Skeletal muscle tissue (tissue), 4 donors: ENCODE measurements around the gene PCOLCE2. TPM values are rescaled to one million over a fixed set of nuclear protein-coding genes. Genes with fewer than 3 reads are reported as not detected.

Source experiments
- H3K27ac ChIP-seq: one replicate; pipeline ENCODE4 v1.7.0; 2013; ENCODE audit warnings: mild to moderate bottlenecking, low read depth, low read length, inconsistent platforms
- H3K27me3 ChIP-seq, 3 donors: one replicate each; pipeline ENCODE4 v1.7.0; 2013; ENCODE audit warnings: low read length in 3 of 3; ENCODE audit not compliant: control insufficient read depth in 3 of 3, insufficient read depth in 3 of 3
- H3K36me3 ChIP-seq, 3 donors: one replicate each; pipeline ENCODE4 v1.7.0; 2013; ENCODE audit warnings: low read length in 3 of 3; ENCODE audit not compliant: control insufficient read depth in 3 of 3, insufficient read depth in 3 of 3
- H3K4me1 ChIP-seq, 3 donors: one replicate each; pipeline ENCODE4 v1.7.0; 2013; ENCODE audit warnings: low read length in 3 of 3, mild to moderate bottlenecking in 3 of 3; ENCODE audit not compliant: control insufficient read depth in 3 of 3, insufficient read depth in 3 of 3
- H3K4me3 ChIP-seq, 3 donors: one replicate each; pipeline ENCODE4 v1.7.0; 2013; ENCODE audit warnings: low read length in 3 of 3
- H3K9ac ChIP-seq, 3 donors: one replicate each; pipeline ENCODE4 v1.7.0; 2013; ENCODE audit warnings: low read length in 3 of 3, mild to moderate bottlenecking in 3 of 3, moderate library complexity in 2 of 3, low read depth in 1 of 3
- H3K9me3 ChIP-seq, 3 donors: one replicate each; pipeline ENCODE4 v1.7.0; 2013; ENCODE audit warnings: low read length in 3 of 3; ENCODE audit not compliant: control insufficient read depth in 3 of 3
- total RNA-seq: library from RNA; depleted of rRNA; stranded (reverse); fragments of >200 nt; gene quantifications from one replicate; pipeline ENCODE4 v1.2.3, GENCODE V29; 2014
- donor health status: Osteomylitis.

Gene PCOLCE2
- total RNA-seq, 1 donor from 2014 or later, result 3.1 TPM

- no peaks in the 10 kb centered on the region for H3K27me3 ChIP-seq
- H3K4me1 ChIP-seq, result no peaks in the 10 kb centered on the region
- no peak overlapping the region for H3K9ac ChIP-seq
- H3K9me3 ChIP-seq, result no peaks in the 10 kb centered on the region
- H3K4me3 ChIP-seq, result no peak overlapping the region
- H3K27ac ChIP-seq, result no peak overlapping the region
- no peaks in the 10 kb centered on the region for H3K36me3 ChIP-seq
Measured at GRCh38 chr3:142925140-142925539, 36.3 kb upstream of the PCOLCE2 start.

- no peaks in the 10 kb centered on the region for H3K4me1 ChIP-seq
- H3K9ac ChIP-seq, result no peak overlapping the region
- H3K4me3 ChIP-seq, result no peak overlapping the region
- no peaks in the 10 kb centered on the region for H3K27me3 ChIP-seq
- H3K9me3 ChIP-seq, result no peaks in the 10 kb centered on the region
- H3K27ac ChIP-seq, result no peak overlapping the region
- H3K36me3 ChIP-seq, result no peaks in the 10 kb centered on the region
Measured at GRCh38 chr3:142923694-142924093, 34.8 kb upstream of the PCOLCE2 start.

- Histone ChIP-seq H3K27me3 (no peaks in the 10 kb centered on the region), H3K36me3 (no peaks in the 10 kb centered on the region), H3K4me3 (no peak overlapping the region), H3K9me3 (no peaks in the 10 kb centered on the region), H3K27ac (no peak overlapping the region), H3K4me1 (no peaks in the 10 kb centered on the region), H3K9ac (no peak overlapping the region)
Measured at GRCh38 chr3:142916605-142917004, 27.7 kb upstream of the PCOLCE2 start.

GRCh38 chr3:142915636-142916035, 26.8 kb upstream of the PCOLCE2 start:
- Histone ChIP-seq H3K9ac (no peak overlapping the region), H3K9me3 (no peaks in the 10 kb centered on the region), H3K27ac (no peak overlapping the region), H3K4me3 (no peak overlapping the region), H3K4me1 (no peaks in the 10 kb centered on the region), H3K27me3 (no peaks in the 10 kb centered on the region), H3K36me3 (no peaks in the 10 kb centered on the region)

GRCh38 chr3:142914286-142914811, 25.5 kb upstream of the PCOLCE2 start:
- Histone ChIP-seq H3K36me3 (no peaks in the 10 kb centered on the region), H3K4me3 (no peak overlapping the region), H3K9ac (no peak overlapping the region), H3K4me1 (no peaks in the 10 kb centered on the region), H3K27ac (no peak overlapping the region), H3K27me3 (no peaks in the 10 kb centered on the region), H3K9me3 (no peaks in the 10 kb centered on the region)

GRCh38 chr3:142913432-142913831, 24.5 kb upstream of the PCOLCE2 start:
- no peaks in the 10 kb centered on the region for H3K27me3 ChIP-seq
- H3K27ac ChIP-seq, result no peak overlapping the region
- no peaks in the 10 kb centered on the region for H3K9me3 ChIP-seq
- H3K9ac ChIP-seq, result no peak overlapping the region
- H3K4me3 ChIP-seq, result no peak overlapping the region
- no peaks in the 10 kb centered on the region for H3K4me1 ChIP-seq
- H3K36me3 ChIP-seq, result no peaks in the 10 kb centered on the region

- H3K27ac ChIP-seq, result no peak overlapping the region
- H3K4me3 ChIP-seq, result no peak overlapping the region
- no peak overlapping the region for H3K9ac ChIP-seq
- H3K4me1 ChIP-seq, result no peaks in the 10 kb centered on the region
- no peaks in the 10 kb centered on the region for H3K27me3 ChIP-seq
- H3K36me3 ChIP-seq, result no peaks in the 10 kb centered on the region
- no peaks in the 10 kb centered on the region for H3K9me3 ChIP-seq
Measured at GRCh38 chr3:142912402-142913172, 23.7 kb upstream of the PCOLCE2 start.

GRCh38 chr3:142910280-142910679, 21.4 kb upstream of the PCOLCE2 start:
- Histone ChIP-seq H3K9me3 (no peaks in the 10 kb centered on the region), H3K4me3 (no peak overlapping the region), H3K36me3 (no peaks in the 10 kb centered on the region), H3K27me3 (no peaks in the 10 kb centered on the region), H3K4me1 (no peaks in the 10 kb centered on the region), H3K9ac (no peak overlapping the region), H3K27ac (no peak overlapping the region)

- H3K36me3 ChIP-seq, result no peaks in the 10 kb centered on the region
- H3K9me3 ChIP-seq, result no peaks in the 10 kb centered on the region
- no peaks in the 10 kb centered on the region for H3K4me1 ChIP-seq
- no peak overlapping the region for H3K4me3 ChIP-seq
- no peak overlapping the region for H3K9ac ChIP-seq
- H3K27ac ChIP-seq, result no peak overlapping the region
- no peaks in the 10 kb centered on the region for H3K27me3 ChIP-seq
Measured at GRCh38 chr3:142909282-142909681, 20.4 kb upstream of the PCOLCE2 start.

- no peaks in the 10 kb centered on the region for H3K36me3 ChIP-seq
- H3K27me3 ChIP-seq, result no peaks in the 10 kb centered on the region
- H3K27ac ChIP-seq, result no peak overlapping the region
- no peak overlapping the region for H3K9ac ChIP-seq
- H3K9me3 ChIP-seq, result no peaks in the 10 kb centered on the region
- no peaks in the 10 kb centered on the region for H3K4me1 ChIP-seq
- no peak overlapping the region for H3K4me3 ChIP-seq
Measured at GRCh38 chr3:142907996-142908395, 19.1 kb upstream of the PCOLCE2 start.
